Measurements from ENCODE around the gene UNC5CL. TPM values are rescaled to one million over a fixed set of nuclear protein-coding genes. Genes with fewer than 3 reads are reported as not detected.

Gene UNC5CL
- total and polyA plus RNA-seq, 2 of the 4 experiments (the other 2 are of a cell fraction) = not detected

DNA sequence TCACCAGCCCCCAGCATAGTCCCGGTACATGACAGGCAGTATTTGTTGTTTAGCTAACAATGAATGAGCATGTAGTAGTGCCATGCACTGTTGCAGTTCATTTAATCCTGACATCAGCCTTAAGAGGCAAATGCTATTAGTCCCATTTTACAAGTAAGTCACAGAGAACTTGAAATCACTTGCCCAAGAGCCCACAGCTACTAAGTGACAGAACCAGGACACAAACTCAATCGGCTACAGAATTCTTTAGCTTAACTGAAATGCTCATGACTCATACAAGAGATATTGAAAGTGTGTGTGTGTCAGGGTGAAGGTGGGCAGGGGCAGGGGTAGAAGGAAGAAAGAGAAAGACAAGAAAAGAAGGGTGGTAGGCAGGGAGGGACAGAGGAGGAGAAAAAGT lies 52.7 kb downstream of the UNC5CL start:
- in situ Hi-C loops (cut with MboI; ENCODE audit: low sequenced_read_pairs) (no loop called here), dilution Hi-C loops (cut with HindIII; ENCODE audit: low sequenced_read_pairs, unreplicated experiment) (no loop called here), intact Hi-C loops (cut with micrococcal nuclease) (no loop called here)
- no peak overlapping the region for H4K91ac ChIP-seq (ENCODE audit: insufficient read depth, low read depth, low read length)
- no peaks in the 10 kb centered on the region for H3K9me1 ChIP-seq (ENCODE audit: insufficient read depth, low read length)
- no peak for ATAC-seq (ENCODE audit: low read depth)
- no peaks in the 10 kb centered on the region for H3K36me3 ChIP-seq (ENCODE audit: control insufficient read depth, insufficient read depth, low read length)
- no CpG with 5 or more reads among the region's 2 CpGs for WGBS, 2 experiments (ENCODE audit: extremely low coverage in 2 of 2, insufficient read length in 1 of 2)
- H3K27ac ChIP-seq (ENCODE audit: insufficient read depth, low read length) = no peak overlapping the region
- no peak overlapping the region for H2AK5ac ChIP-seq (ENCODE audit: low read depth, low read length)
- no peak overlapping the region for H3K14ac ChIP-seq (replicated peaks; ENCODE audit: low read depth, low read length)
- no peak overlapping the region for H4K8ac ChIP-seq (ENCODE audit: low read depth in 2 of 2, low read length in 2 of 2)
- TF ChIP-seq POLR2A (IDR thresholded peaks at IDR 0.05; ENCODE audit: low read depth, low read length) (no peak), NFE2L2 (IDR thresholded peaks at IDR 0.05; ENCODE audit: low read depth, low read length) (no peak), MAZ (IDR thresholded peaks at IDR 0.05; ENCODE audit: borderline replicate concordance, low read depth, low read length) (no peak), RCOR1 (IDR thresholded peaks at IDR 0.05; ENCODE audit: insufficient replicate concordance, low read length) (no peak)
- H3K27me3 ChIP-seq (ENCODE audit: control insufficient read depth, insufficient read depth, low read length) = peaks cover 23% of the 10 kb centered on the region
- H3K23ac ChIP-seq (ENCODE audit: low read depth, low read length) = no peak overlapping the region
- H3K9ac ChIP-seq (ENCODE audit: low read depth, low read length) = no peak overlapping the region
- no peak overlapping the region for H3K4ac ChIP-seq (ENCODE audit: low read depth, low read length)
- no peaks in the 10 kb centered on the region; the same call in 1 of the 2 replicates for H3K4me1 ChIP-seq (ENCODE audit: control insufficient read depth, insufficient read depth, low read length)
- H3K56ac ChIP-seq (ENCODE audit: extremely low read depth, insufficient read depth, low read length) = no peak overlapping the region
- H2AFZ ChIP-seq (replicated peaks; ENCODE audit: low read length, poor library complexity) = peak overlapping the region; percentile 49
- peak; percentile 10 for DNase-seq
- no peaks in the 10 kb centered on the region for H4K20me1 ChIP-seq (ENCODE audit: insufficient read depth, low read length)
- no peak overlapping the region for H4K5ac ChIP-seq (ENCODE audit: low read depth, low read length)
- no peak overlapping the region for H3K4me2 ChIP-seq (ENCODE audit: low read depth, low read length)
- H2BK15ac ChIP-seq (ENCODE audit: low read depth, low read length) = no peak overlapping the region
- no TSS peak for BruUV-seq (replicated peaks)
- H2BK5ac ChIP-seq (ENCODE audit: low read depth, low read length, poor library complexity, severe bottlenecking) = no peak overlapping the region
- POLR2A ChIA-PET (ENCODE audit: unreplicated experiment) = interaction anchor here (0.5 kb wide), 1 partner anchor 9 kb away, joined by 5 read pairs; no protein-coding TSS in a partner anchor
- no peaks in the 10 kb centered on the region; the same call in 1 of the 2 replicates for H3K9me3 ChIP-seq (ENCODE audit: control insufficient read depth, insufficient read depth, low read length)
- H3K4me3 ChIP-seq (ENCODE audit: insufficient read depth, low read depth, low read length) = no peak overlapping the region
- no peaks in the 10 kb centered on the region for H3K79me1 ChIP-seq (ENCODE audit: low read depth in 1 of 2, low read length in 2 of 2)
- no peak overlapping the region for H3K18ac ChIP-seq (ENCODE audit: low read depth, low read length)
- no peak overlapping the region for H2BK120ac ChIP-seq (ENCODE audit: low read depth, low read length)
- no peak overlapping the region for H2BK20ac ChIP-seq (ENCODE audit: low read depth, low read length)
- CTCF ChIA-PET = interaction anchor here (0.7 kb wide), 1 partner anchor 120 kb away, joined by 3 read pairs; no protein-coding TSS in a partner anchor
- H2AK9ac ChIP-seq (replicated peaks; ENCODE audit: low read depth, low read length, poor library complexity) = no peak overlapping the region

All from IMR-90 (cell line).